C4-2B (cell line): Measurements from ENCODE around the gene RNF150.

Source experiments
- CTCF ChIP-seq: fragments of 450-650 bp; conservative IDR thresholded peaks from 2 replicates; pipeline ENCODE4 v1.5.1; 2017; ENCODE audit warnings: mild to moderate bottlenecking
- ZFX ChIP-seq: fragments of 450-650 bp; IDR thresholded peaks from 2 replicates; pipeline ENCODE4 v1.6.1; 2017

GRCh38 chr4:140893939-140894338 lies 239.3 kb downstream of the RNF150 start:
- TF ChIP-seq CTCF (no peak), ZFX (no peak)
